Measurements from ENCODE around the gene PRTG. TPM values are rescaled to one million over a fixed set of nuclear protein-coding genes. Genes with fewer than 3 reads are reported as not detected.

PRTG gene
- total RNA-seq, 2 experiments from 2014 or later = not detected

DNA sequence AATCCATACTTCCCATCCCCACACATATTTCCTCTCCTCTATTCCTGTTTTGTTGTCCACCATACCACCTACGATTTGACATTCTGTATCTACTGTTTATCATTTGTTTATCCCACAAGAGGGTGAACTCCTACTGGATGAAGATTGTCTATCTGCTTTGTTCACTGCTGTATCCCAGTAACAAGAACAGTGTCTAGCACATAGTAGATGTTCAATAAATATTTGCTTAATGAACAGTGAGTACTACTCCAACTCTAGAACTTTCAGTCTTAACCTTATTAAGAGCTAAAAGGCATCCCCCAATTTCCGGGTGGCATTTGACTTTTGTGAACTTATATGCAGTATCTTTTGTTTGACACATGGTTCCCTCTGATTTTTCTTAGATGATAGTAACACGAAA, 156.1 kb downstream of the PRTG start:
- CTCF ChIA-PET = no interaction called here
- intact Hi-C loops (cut with micrococcal nuclease) = no loop called here
- Mint-ChIP-seq H3K36me3 (ENCODE audit: low read depth) (no peaks in the 10 kb centered on the region), H3K27ac (no peak overlapping the region), H3K9me3 (no peaks in the 10 kb centered on the region), H3K4me1 (ENCODE audit: low read depth) (peaks cover 3% of the 10 kb centered on the region), H3K27me3 (peaks cover 46% of the 10 kb centered on the region), H3K4me3 (no peak overlapping the region)
- POLR2A ChIA-PET = no interaction called here
- DNase-seq = no peak
- TF ChIP-seq, protein P1, sequence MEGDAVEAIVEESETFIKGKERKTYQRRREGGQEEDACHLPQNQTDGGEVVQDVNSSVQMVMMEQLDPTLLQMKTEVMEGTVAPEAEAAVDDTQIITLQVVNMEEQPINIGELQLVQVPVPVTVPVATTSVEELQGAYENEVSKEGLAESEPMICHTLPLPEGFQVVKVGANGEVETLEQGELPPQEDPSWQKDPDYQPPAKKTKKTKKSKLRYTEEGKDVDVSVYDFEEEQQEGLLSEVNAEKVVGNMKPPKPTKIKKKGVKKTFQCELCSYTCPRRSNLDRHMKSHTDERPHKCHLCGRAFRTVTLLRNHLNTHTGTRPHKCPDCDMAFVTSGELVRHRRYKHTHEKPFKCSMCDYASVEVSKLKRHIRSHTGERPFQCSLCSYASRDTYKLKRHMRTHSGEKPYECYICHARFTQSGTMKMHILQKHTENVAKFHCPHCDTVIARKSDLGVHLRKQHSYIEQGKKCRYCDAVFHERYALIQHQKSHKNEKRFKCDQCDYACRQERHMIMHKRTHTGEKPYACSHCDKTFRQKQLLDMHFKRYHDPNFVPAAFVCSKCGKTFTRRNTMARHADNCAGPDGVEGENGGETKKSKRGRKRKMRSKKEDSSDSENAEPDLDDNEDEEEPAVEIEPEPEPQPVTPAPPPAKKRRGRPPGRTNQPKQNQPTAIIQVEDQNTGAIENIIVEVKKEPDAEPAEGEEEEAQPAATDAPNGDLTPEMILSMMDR (IDR thresholded peaks at IDR 0.05) = no peak
- no peak for ATAC-seq

GRCh38 chr15:55576943-55577342, 166.0 kb downstream of the PRTG start:
- TF ChIP-seq, protein P1 (IDR thresholded peaks at IDR 0.05) = no peak
- Mint-ChIP-seq H3K27me3 (peaks cover 25% of the 10 kb centered on the region), H3K27ac (no peak overlapping the region), H3K4me3 (no peak overlapping the region), H3K4me1 (ENCODE audit: low read depth) (no peaks in the 10 kb centered on the region), H3K9me3 (no peaks in the 10 kb centered on the region), H3K36me3 (ENCODE audit: low read depth) (no peaks in the 10 kb centered on the region)
- ChIA-PET CTCF (no interaction called here), POLR2A (interaction anchor here (1.3 kb wide), 1 partner anchor 12 kb away, joined by 3 read pairs; the partner anchor contains the start of gene PYGO1)
- intact Hi-C loops (cut with micrococcal nuclease) = no loop called here
- DNase-seq (no peak), ATAC-seq (no peak)

DNA sequence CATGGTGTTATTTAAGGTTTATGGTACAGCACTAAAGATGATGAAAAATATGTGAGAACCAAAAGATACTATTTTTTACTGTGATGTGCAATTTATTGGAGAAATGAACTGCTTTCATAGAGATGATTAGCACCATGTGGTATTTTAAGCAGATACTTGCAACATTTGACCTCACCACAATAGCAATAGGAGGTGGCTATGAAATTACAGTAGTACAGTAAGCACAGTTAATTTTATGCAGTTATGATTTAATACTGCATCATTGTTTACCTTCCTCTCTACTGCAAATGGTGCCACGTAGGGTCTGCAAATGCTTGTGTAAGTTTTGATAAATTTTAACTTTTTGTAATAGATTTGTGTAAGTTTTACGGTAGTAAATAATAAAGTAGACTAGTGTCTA, 168.9 kb downstream of the PRTG start:
- peaks cover 27% of the 10 kb centered on the region for H3K27me3 Mint-ChIP-seq
- CTCF ChIA-PET = no interaction called here
- no peaks in the 10 kb centered on the region for H3K36me3 Mint-ChIP-seq (ENCODE audit: low read depth)

GRCh38 chr15:55573224-55573623, 169.7 kb downstream of the PRTG start:
- DNase-seq (no peak), ATAC-seq (no peak)
- Mint-ChIP-seq H3K27me3 (peaks cover 26% of the 10 kb centered on the region), H3K9me3 (no peaks in the 10 kb centered on the region), H3K27ac (no peak overlapping the region), H3K4me1 (ENCODE audit: low read depth) (no peaks in the 10 kb centered on the region), H3K36me3 (ENCODE audit: low read depth) (no peaks in the 10 kb centered on the region), H3K4me3 (no peak overlapping the region)
- ChIA-PET CTCF (no interaction called here), POLR2A (no interaction called here)
- intact Hi-C loops (cut with micrococcal nuclease) = no loop called here
- TF ChIP-seq, protein P1 (IDR thresholded peaks at IDR 0.05) = no peak

More for the DNA sequence above, 168.9 kb downstream of the PRTG start:
- Mint-ChIP-seq H3K27ac (no peak overlapping the region), H3K9me3 (no peaks in the 10 kb centered on the region), H3K4me3 (no peak overlapping the region), H3K4me1 (ENCODE audit: low read depth) (no peaks in the 10 kb centered on the region)
- ATAC-seq = no peak
- TF ChIP-seq, protein P1 (IDR thresholded peaks at IDR 0.05) = no peak
- intact Hi-C loops (cut with micrococcal nuclease) = no loop called here
- POLR2A ChIA-PET = no interaction called here
- no peak for DNase-seq

DNA sequence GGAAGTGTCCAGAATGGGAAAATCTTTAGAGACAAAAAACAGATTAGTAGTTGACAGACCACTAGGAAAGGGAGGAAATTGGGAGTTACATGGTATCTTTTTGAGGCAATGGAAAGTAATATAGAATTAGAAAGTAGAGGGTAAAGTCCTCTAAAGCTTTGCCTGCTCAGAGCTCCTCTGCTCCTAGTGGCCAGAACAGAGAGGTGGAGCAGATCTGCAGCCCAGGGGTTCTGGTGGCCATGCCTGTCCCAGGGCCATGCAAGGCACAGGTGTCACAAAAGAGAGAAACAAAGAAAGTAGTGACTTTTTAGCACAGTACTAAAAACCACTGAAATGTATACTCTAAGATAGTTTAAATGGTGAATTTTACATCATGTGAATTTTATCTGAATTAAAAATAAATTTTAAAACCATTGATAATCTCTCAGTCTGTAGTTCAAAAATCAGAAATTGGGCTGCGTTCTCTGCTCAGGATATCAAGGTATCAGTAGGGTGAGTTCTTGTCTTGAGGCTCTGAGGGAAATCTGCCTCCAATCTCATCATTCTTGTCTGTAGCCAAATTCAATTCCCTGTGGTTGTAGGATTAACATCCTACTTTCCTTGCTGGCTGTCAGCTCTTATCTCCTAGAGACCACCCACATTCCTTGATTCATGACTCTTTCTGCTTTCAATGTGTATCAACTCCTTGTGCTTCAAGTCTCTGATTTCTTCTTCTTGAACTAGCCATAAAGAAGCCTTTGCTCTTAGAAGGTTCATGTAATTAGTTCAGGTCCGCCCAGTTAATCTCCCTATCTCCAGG, 178.4 kb downstream of the PRTG start:
- ATAC-seq (no peak), DNase-seq (no peak)
- H3K27ac Mint-ChIP-seq = no peak overlapping the region
- POLR2A ChIA-PET = no interaction called here
- H3K27me3 Mint-ChIP-seq = peaks cover 17% of the 10 kb centered on the region
- H3K4me1 Mint-ChIP-seq (ENCODE audit: low read depth) = no peaks in the 10 kb centered on the region
- intact Hi-C loops (cut with micrococcal nuclease) = no loop called here
- CTCF ChIA-PET = no interaction called here
- H3K4me3 Mint-ChIP-seq = no peak overlapping the region
- no peaks in the 10 kb centered on the region for H3K36me3 Mint-ChIP-seq (ENCODE audit: low read depth)
- peaks cover 7% of the 10 kb centered on the region for H3K9me3 Mint-ChIP-seq
- TF ChIP-seq, protein P1 (IDR thresholded peaks at IDR 0.05) = no peak
